Transverse colon (tissue), 4 donors: ENCODE measurements around the gene IMMP2L.

Experiments
- EP300 ChIP-seq: sonication (generic); formaldehyde crosslinking; IDR thresholded peaks from one replicate; pipeline ENCODE4 v1.6.1; 2017; ENCODE audit warnings: antibody characterized with exemption, low read depth
- POLR2AphosphoS5 ChIP-seq, 3 donors: sonication (generic); formaldehyde crosslinking; IDR thresholded peaks; one replicate each; pipeline ENCODE4 v1.6.1; 2016; ENCODE audit warnings: antibody characterized with exemption in 3 of 3
- TF ChIP-seq, protein P1 (sequence below), 5 experiments: fragments of 200-600 bp in 3 of 5; fragments of 450-650 bp in 2 of 5; sonication (generic) in 3 of 5; IDR thresholded peaks; 1 replicate in 2 of 5; 2 replicates in 3 of 5; pipeline ENCODE4 v1.5.1; 2016 to 2017; ENCODE audit warnings: antibody characterized with exemption in 5 of 5, inconsistent platforms in 3 of 5, mild to moderate bottlenecking in 2 of 5, moderate library complexity in 1 of 5

DNA sequence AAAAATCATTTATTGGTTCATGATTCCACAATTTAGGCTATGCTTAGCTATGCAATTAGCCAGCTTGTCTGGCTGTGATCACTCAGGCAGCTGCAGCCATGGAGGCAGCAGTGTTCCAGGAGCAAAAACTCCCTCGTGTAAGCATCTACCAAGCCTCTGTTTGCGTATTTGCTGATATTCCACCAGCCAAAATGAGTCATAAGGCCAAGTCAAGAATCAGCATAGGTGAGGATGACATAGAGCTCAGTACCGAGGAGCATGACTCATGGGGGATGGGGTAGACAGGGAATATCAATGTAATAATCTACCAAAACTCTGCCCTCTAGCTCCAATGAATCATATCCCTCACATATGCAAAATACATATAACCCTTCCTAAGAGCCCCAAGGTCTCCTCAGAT lies 63.3 kb downstream of the IMMP2L start:
- TF ChIP-seq POLR2AphosphoS5 (IDR thresholded peaks at IDR 0.05) (no peak), EP300 (no peak)
- TF ChIP-seq, protein P1, sequence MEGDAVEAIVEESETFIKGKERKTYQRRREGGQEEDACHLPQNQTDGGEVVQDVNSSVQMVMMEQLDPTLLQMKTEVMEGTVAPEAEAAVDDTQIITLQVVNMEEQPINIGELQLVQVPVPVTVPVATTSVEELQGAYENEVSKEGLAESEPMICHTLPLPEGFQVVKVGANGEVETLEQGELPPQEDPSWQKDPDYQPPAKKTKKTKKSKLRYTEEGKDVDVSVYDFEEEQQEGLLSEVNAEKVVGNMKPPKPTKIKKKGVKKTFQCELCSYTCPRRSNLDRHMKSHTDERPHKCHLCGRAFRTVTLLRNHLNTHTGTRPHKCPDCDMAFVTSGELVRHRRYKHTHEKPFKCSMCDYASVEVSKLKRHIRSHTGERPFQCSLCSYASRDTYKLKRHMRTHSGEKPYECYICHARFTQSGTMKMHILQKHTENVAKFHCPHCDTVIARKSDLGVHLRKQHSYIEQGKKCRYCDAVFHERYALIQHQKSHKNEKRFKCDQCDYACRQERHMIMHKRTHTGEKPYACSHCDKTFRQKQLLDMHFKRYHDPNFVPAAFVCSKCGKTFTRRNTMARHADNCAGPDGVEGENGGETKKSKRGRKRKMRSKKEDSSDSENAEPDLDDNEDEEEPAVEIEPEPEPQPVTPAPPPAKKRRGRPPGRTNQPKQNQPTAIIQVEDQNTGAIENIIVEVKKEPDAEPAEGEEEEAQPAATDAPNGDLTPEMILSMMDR (IDR thresholded peaks at IDR 0.05): no peak
